ENCODE results near the gene LRRIQ1. TPM values are rescaled to one million over a fixed set of nuclear protein-coding genes. Genes with fewer than 3 reads are reported as not detected.

LRRIQ1 gene
- total and polyA plus RNA-seq, 2 of the 8 experiments (the other 6 are each of a cell fraction or from before 2014, with no cell fraction given): 0.24 to 0.76 TPM

DNA sequence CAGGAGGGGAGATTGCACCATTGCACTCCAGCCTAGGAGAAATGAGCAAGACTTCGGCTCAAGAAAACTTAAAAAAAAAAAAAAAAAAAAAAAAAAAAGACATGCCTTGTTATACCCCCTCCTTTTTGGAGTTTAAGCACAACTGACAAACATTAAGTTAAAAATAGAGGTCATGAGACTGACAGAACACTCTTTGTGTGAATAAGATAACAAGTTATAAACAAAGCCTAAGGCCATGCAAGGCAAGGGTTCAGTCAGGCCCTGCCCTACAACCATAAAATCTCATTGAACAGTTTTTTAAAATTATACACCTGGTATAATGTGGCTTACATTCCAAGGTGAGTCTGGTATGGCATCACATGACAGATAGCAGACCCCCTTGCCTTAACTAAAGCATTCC lies 39.4 kb upstream of the LRRIQ1 start (continued):
- TF ChIP-seq BCL11A (IDR thresholded peaks at IDR 0.05; ENCODE audit: low read depth in 2 of 2, low read length in 2 of 2) (no peak), SRF (IDR thresholded peaks at IDR 0.05; ENCODE audit: low read depth, low read length) (no peak), SIN3A (conservative IDR thresholded peaks at IDR 0.05 in 1 of 2, IDR thresholded peaks at IDR 0.05 in 1 of 2; ENCODE audit: low read depth in 1 of 2, low read length in 2 of 2) (no peak), SP2 (IDR thresholded peaks at IDR 0.05; ENCODE audit: low read length) (no peak)

Data from H1 (cell line).